GM18873 (cell line): ENCODE measurements around the gene TSPOAP1.

ENCODE experiments used
- ATAC-seq: cut with Tn5 transposase; IDR thresholded peaks from one replicate; pipeline ENCODE4 v1.9.1; 2021; ENCODE audit warnings: mild to moderate bottlenecking, moderate library complexity, moderate number of reproducible peaks; ENCODE audit not compliant: unreplicated experiment, low FRiP score

TSPOAP1 gene

DNA sequence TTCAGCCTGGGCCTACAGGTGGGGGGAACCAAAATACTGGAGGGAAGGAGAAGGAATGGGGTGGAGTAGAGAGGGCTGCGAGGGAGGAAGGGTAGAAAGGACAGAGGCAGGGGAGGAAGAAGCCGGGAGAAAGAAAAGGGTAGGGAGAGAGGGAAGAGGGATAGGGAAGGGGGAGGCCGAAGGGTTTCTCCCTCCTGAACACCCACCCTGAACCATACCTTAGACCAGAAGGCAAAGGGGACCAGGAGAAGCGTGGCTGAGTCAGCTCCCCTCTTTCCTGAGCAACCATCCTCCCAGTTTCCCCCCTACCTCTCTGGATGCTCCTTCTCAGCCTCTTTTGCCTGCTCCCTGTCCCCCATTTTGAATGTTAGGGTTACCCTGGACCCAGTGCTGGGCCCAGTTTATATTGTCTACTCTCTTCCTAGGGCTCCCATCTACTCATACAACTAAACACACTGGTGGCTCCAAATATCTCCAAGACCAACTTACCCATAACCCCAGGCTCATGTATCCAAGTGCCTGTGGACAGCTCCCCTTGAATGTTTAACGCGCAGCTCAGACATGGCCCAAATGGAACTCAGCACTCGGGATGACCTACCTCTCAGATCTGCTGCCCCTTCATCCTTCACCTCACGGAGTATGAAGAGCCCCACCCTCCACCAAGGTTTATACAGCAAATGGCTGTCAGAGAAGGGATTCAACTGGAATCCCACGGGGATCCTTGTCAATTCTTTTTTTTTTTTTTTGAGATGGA is 7.8 kb downstream of the TSPOAP1 start:
- no peak for ATAC-seq

- no peak for ATAC-seq
These were observed 8.4 kb downstream of the TSPOAP1 start for GRCh38 chr17:58320163-58320558.

GRCh38 chr17:58319173-58320162 is 9.1 kb downstream of the TSPOAP1 start:
- no peak for ATAC-seq

DNA sequence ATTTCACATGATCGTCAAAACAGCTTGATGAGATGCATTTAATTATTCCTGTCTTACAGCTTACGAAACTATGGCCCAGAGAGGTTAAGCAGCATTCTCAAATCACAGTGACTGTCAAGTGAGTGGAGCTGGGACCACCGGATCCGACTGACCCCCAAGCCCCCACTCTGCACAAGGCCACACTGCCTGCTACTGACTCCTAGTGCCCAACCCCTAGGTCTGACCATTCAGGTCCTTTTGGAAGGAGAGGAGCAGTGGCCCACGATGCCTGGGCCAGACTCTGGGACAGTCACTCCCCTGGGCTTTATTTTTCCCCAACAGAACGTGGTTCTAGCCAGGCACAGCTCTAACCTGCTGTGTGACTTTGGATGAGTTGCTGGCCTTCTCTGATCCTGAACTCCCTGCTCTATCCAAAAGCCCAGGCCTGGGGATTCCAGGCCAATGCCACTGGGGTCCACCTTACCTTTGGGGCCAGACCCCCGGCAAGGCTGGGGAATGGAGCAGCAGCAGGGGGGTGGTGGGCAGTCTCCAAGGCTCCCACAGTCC is 9.9 kb downstream of the TSPOAP1 start:
- no peak for ATAC-seq

DNA sequence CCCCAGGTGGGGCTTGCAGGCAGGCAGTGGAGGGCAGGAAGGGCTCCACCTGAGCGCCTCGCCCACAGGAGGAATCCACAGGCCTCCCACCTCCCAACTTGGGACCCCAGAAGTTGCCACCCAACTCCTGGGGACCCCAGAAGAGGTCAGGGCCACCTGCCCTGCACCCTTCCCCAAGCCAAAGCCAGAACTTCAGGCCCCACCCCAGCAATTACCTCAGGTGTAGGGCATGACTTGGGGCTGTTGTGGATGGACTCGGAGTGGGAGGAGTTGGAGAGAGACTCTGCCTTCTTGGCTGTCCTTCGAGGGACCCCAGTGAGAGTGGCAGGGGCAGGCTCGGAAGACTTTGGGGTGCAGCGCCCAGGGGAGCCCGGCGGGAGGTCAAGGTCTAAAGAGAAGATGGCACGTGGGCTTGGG is 10.5 kb downstream of the TSPOAP1 start:
- no peak for ATAC-seq

DNA sequence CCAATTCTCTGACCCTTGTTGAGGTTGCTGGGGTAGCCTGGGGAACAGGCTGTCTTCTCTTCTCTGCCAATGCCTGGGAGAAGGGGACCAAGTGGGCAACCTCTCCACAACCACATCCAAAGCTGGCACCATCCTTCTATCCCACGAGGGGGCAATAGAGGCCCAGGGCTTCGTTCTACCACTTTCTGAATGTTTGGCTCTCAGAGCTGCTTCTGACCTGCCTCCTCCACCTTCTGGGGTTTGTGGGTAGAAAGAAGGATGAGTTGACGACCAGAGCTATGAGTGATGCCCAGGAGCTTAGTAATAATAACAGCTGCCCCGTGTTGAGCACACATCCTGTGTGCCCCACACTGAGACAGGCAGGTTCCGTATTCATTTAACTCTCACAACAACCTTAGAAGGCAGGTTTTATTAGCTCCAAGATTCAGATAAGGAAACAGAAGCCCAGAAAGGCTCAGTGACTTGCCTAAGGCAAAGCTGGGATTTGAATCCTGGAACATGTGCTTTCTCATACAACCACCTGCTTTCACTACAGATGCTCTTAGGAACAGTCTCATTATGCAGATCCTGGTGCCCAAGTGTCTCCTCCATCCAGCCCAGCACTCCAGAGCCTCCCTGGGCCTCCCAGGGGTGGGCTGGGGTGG is 11.1 kb downstream of the TSPOAP1 start:
- no peak for ATAC-seq

DNA sequence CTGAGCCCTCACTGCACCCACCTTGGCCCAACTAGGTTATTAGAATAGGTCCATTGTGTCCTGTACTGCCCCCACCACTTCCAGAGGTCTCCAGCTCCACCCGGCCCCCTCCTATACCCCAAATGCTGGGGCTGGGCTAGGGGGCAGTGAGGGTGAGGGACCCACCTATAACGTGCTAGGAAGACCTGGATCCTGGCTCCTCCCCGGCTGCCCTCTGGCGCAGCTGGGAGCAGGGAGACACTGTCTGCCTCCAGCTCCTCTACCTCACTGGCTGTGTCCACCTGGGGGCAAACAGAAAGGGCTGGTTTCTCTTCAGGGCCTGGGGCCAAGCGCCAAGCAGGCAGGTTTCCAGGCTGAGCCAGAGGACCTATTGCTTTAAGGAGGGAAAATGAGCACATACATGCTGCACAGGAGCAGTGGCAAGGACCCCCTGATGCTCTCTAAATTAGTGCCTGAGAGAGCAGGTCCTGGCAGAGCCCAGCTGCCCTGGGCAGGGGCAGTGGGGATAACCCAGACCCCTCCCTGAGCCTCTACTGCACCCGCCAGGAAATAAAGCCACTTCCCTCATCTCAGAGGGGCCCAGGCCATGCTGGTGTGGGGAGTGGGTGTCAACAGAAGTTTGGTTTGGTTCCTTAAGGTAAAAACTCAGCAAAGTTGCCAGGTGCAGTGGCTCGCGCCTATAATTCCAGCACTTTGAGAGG is 12.2 kb downstream of the TSPOAP1 start:
- no peak for ATAC-seq

DNA sequence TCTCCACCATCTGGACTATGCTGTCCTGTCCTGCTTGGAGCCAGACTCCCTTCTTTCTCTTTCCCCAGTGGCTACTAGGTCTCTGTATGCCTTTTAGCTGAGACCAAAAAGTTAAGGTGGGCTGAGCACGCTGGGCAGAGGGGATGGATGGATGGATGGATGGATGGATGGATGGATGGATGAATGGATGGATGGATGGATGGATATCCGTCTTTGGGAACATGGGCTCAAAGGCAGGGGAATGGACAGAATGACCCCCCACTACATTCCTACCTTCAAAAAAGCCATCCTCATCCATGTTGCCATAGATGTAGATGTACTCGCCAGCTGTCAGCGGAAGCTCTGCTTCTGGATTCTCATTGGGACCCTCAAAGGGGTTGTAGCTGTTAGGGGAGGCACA is 12.8 kb downstream of the TSPOAP1 start:
- ATAC-seq, result no peak

DNA sequence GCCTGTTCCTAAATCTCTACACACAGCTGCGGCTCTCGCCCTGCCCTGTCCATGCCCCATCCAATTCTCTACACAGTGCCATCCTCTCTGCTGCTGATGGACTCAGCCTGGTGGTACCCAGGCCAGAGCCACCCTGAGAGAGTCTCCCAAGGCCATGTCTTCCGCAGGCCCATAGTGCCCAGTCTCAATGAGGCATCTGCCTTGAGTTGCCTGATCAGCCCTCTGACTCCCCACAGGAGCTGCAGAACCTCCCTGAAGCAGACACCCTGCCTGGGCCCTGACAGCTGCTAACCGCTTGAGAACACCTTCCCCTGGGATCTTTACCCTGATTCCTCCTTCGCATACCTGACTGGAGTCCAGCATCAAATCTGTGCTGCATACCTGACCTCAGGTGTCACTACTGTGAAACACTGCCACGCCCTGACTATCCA is 13.3 kb downstream of the TSPOAP1 start:
- no peak for ATAC-seq

- ATAC-seq, result no peak
These were observed 13.9 kb downstream of the TSPOAP1 start for GRCh38 chr17:58314706-58315015.

- no peak for ATAC-seq
These were observed 14.5 kb downstream of the TSPOAP1 start for GRCh38 chr17:58313815-58314705.

GRCh38 chr17:58312829-58313228 is 15.8 kb downstream of the TSPOAP1 start:
- ATAC-seq, result no peak

GRCh38 chr17:58312021-58312630 is 16.5 kb downstream of the TSPOAP1 start:
- no peak for ATAC-seq

DNA sequence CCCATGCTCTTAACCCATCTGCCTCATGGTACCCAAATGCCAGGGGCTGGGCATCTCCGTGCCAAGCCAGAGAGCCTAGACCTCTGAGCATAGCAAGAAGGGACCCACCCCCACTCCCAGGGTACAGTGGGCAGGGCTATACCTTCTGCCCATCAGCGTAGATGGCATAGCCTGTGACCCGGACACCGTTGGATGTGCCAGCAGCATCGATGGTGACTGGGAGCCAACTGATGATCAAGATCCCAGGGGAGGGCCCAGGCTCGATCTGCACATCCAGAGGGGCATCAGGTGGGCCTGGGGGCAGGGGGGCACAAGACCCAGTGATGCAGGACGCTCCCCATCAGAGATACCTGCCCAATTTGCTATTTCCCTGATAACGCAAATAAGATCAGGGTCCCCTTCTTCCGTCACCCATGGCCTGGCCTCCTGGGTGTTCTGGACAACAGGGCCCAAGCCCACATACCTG is 17.1 kb downstream of the TSPOAP1 start:
- ATAC-seq, result no peak

GRCh38 chr17:58310511-58311428 is 17.8 kb downstream of the TSPOAP1 start:
- no peak for ATAC-seq

DNA sequence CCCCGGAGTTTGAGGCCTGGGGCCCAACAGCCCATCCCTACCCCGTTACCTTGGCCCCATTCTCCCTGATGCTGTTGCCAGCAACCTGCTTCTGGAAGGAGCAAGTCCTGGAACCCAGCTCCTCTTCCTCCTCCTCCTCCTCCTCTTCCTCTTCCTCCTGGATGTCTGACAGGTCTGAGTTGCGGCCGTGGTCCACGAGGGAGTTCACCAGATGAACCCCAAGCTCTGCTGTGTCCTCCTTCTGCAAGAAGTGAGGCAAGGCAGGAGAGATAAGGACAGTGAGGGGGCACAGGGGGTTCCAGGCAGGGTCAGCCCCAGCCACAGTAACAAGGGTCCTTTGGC is 18.7 kb downstream of the TSPOAP1 start:
- no peak for ATAC-seq

DNA sequence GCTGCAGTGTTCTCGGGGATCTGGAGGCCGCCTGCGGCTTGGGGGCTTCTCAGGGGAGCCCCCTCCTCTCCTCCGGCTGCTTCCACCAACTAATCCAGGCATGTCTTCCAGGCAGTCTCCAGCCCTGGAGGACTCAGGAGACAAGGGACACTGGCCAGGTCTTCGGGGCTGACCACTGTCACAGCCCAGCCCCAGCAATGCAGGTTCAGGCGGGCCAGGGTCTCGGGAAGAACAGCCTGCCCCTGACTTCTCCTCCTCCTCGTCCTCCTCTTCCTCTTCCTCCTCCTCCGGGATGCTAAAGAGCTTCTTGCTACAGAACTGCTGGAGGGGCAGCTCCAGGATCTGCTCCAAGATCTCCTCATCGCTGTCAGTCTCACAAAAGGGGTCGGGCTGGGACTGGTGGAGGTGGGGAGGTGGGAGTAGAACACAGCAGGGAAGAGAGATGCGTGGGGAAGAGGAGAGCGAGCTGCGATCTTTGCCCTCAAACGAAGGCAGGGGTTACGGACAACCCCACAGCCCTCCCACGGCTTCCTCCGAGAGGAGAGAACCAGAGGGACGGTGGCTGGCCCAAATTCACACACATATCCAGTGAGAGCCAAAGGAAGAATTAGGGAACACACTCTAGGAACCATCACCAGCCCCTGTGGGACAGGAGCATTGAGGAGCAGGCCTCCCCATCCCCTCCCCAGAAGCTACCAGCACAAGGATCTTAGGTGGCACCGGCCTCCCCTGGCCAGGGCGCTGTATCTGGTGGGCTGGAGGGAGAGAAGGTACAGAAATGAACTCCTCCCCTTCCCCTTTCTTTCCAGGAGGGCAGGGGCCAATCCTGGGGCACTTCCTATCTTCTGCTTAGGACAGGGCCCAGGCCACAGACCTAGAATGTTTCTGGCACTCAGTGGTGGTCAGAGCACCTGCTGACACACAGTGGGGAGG is 19.3 kb downstream of the TSPOAP1 start:
- no peak for ATAC-seq
